MCF 10A (cell line): ENCODE measurements around the gene CLDN7. TPM values are rescaled to one million over a fixed set of nuclear protein-coding genes. Genes with fewer than 3 reads are reported as not detected.

ENCODE experiments used
- BruUV-seq: library from RNA; stranded (reverse); fragments of 400-500 nt; replicated peaks from 2 replicates; lab custom pipeline; 2021; lab: Mats Ljungman, UMichigan
- CTCF ChIA-PET: fragments of 300-600 bp; sonication (Branson Sonifier 250); formaldehyde crosslinking; extraction: SDS; loops from one replicate; lab custom pipeline; 2021; ENCODE audit warnings: antibody characterized with exemption, inconsistent platforms; lab: Yijun Ruan, JAX
- POLR2A ChIA-PET: fragments of 300-600, 350-650 bp; sonication (Branson Sonifier 250); formaldehyde crosslinking; extraction: SDS; loops from one replicate; lab custom pipeline; 2020; ENCODE audit warnings: antibody characterized with exemption, inconsistent platforms; lab: Yijun Ruan, JAX
- DNase-seq: peaks from one replicate; pipeline ENCODE4 v3.0.0-alpha.2; 2018; ENCODE audit not compliant: unreplicated experiment
- H3K27ac Mint-ChIP-seq: one replicate; pipeline ENCODE4 v1.8.0; 2022; ENCODE audit warnings: mild to moderate bottlenecking, low read depth, mixed read lengths; ENCODE audit not compliant: unreplicated experiment
- H3K27me3 Mint-ChIP-seq: one replicate; pipeline ENCODE4 v1.8.0; 2022; ENCODE audit warnings: mixed read lengths; ENCODE audit not compliant: insufficient read depth, unreplicated experiment
- H3K36me3 Mint-ChIP-seq: one replicate; pipeline ENCODE4 v1.8.0; 2022; ENCODE audit warnings: mild to moderate bottlenecking, moderate library complexity, mixed read lengths; ENCODE audit not compliant: insufficient read depth, unreplicated experiment
- H3K4me1 Mint-ChIP-seq: one replicate; pipeline ENCODE4 v1.8.0; 2022; ENCODE audit warnings: mixed read lengths; ENCODE audit not compliant: insufficient read depth, unreplicated experiment
- H3K4me3 Mint-ChIP-seq: one replicate; pipeline ENCODE4 v1.8.0; 2022; ENCODE audit warnings: mild to moderate bottlenecking, moderate library complexity, mixed read lengths; ENCODE audit not compliant: unreplicated experiment
- H3K9me3 Mint-ChIP-seq: one replicate; pipeline ENCODE4 v1.8.0; 2022; ENCODE audit warnings: mixed read lengths; ENCODE audit not compliant: unreplicated experiment
- intact Hi-C: fragments of 100-400 bp; cut with micrococcal nuclease; formaldehyde crosslinking; loops from 2 replicates; pipeline ENCODE4 v1.14.1; 2022
- total RNA-seq: library from RNA; stranded (reverse); gene quantifications from 2 replicates; pipeline ENCODE4 v1.2.3, GENCODE V29; 2022
- TF ChIP-seq, protein P1 (sequence below): fragments of 200-600 bp; IDR thresholded peaks from one replicate; pipeline ENCODE4 v1.8.0; 2022; ENCODE audit warnings: antibody characterized with exemption, mild to moderate bottlenecking; ENCODE audit not compliant: unreplicated experiment

Gene CLDN7
- total RNA-seq, 1 experiment from 2014 or later: 23.9 TPM

DNA sequence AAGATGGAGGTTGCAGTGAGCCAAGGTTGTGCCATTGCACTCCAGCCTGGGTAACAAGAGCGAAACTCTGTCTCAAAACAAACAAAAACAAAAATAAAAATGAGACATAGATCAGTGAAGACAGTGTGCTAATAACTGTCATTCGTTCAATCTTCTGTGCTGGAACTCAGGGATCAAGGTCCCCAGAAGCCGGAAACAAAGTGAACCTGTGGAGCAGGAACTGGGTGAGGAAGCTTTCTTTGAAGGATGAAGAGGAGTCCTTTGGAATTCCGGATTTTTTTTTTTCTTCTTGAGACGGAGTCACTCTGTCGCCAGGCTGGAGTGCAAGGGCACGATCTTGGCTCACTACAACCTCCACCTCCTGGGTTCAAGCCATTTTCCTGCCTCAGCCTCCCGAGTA is 17.2 kb upstream of the CLDN7 start:
- no peaks in the 10 kb centered on the region for H3K9me3 Mint-ChIP-seq
- no peaks in the 10 kb centered on the region for H3K36me3 Mint-ChIP-seq
- TF ChIP-seq, protein P1, sequence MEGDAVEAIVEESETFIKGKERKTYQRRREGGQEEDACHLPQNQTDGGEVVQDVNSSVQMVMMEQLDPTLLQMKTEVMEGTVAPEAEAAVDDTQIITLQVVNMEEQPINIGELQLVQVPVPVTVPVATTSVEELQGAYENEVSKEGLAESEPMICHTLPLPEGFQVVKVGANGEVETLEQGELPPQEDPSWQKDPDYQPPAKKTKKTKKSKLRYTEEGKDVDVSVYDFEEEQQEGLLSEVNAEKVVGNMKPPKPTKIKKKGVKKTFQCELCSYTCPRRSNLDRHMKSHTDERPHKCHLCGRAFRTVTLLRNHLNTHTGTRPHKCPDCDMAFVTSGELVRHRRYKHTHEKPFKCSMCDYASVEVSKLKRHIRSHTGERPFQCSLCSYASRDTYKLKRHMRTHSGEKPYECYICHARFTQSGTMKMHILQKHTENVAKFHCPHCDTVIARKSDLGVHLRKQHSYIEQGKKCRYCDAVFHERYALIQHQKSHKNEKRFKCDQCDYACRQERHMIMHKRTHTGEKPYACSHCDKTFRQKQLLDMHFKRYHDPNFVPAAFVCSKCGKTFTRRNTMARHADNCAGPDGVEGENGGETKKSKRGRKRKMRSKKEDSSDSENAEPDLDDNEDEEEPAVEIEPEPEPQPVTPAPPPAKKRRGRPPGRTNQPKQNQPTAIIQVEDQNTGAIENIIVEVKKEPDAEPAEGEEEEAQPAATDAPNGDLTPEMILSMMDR: no peak
- no peaks in the 10 kb centered on the region for H3K27me3 Mint-ChIP-seq
- ChIA-PET POLR2A (interaction anchor here (0.6 to 3.8 kb wide), 3 partner anchors 17 to 204 kb away, joined by 3 to 37 read pairs (median 4); no protein-coding TSS in a partner anchor), CTCF (interaction anchor here (0.6 to 5.2 kb wide), 7 partner anchors 10 to 492 kb away, joined by 3 to 65 read pairs (median 4); no protein-coding TSS in a partner anchor)
- H3K27ac Mint-ChIP-seq: no peak overlapping the region
- peaks cover 6% of the 10 kb centered on the region for H3K4me1 Mint-ChIP-seq
- H3K4me3 Mint-ChIP-seq: no peak overlapping the region
- intact Hi-C loops: no loop called here
- BruUV-seq: no TSS peak
- DNase-seq: no peak

DNA sequence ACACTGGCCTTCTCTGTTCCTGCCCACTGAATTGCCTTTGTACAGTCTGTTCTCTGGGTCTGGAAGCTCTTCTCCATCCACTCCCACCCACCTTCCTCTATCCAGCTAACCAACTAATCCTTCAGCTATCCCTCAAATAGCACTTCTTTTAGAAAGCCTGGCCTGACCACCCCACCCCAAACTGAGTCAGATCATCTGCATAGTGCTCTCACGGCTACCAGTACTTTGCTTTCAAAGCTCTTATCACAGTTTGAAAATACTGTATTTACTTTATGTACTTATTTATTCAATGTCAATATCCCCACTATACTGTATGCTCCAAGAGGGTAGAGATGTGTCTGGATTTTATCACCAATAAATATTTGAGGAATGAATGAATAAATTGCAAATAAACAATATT is 4.5 kb upstream of the CLDN7 start:
- no peak overlapping the region for H3K4me3 Mint-ChIP-seq

DNA sequence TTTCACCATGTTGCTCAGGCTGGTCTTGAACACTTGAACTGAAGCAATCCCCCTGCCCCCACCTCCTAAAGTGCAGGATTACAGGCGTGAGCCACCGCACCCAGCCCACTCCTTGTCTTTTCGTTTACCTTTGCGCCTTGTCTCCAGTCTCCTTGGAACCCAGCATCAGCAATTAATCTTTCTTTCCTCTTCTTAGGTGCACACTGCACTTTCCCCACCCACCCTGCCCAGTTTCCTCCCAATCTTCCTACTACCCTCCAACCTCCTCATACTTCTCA is 1.5 kb upstream of the CLDN7 start:
- no TSS peak for BruUV-seq
- no peaks in the 10 kb centered on the region for H3K27me3 Mint-ChIP-seq
- ChIA-PET POLR2A (interaction anchor here (0.6 to 3.9 kb wide), 8 partner anchors 17 to 950 kb away, joined by 3 to 31 read pairs (median 4); partner anchors contain the start of genes GABARAP and SOX15), CTCF (interaction anchor here (0.7 to 1.4 kb wide), 2 partner anchors 17 to 1969 kb away, joined by 3 read pairs; no protein-coding TSS in a partner anchor)
- peak overlapping the region; percentile 73 for H3K4me3 Mint-ChIP-seq
- intact Hi-C loops: no loop called here
- peaks cover 5% of the 10 kb centered on the region for H3K36me3 Mint-ChIP-seq
- TF ChIP-seq, protein P1: no peak
- H3K4me1 Mint-ChIP-seq: peaks cover 35% of the 10 kb centered on the region
- no peaks in the 10 kb centered on the region for H3K9me3 Mint-ChIP-seq
- H3K27ac Mint-ChIP-seq: peak overlapping the region; percentile 76
- no peak for DNase-seq

More for the DNA sequence above, 4.5 kb upstream of the CLDN7 start:
- no peaks in the 10 kb centered on the region for H3K36me3 Mint-ChIP-seq
- no peak for DNase-seq
- H3K4me1 Mint-ChIP-seq: peaks cover 29% of the 10 kb centered on the region
- H3K9me3 Mint-ChIP-seq: no peaks in the 10 kb centered on the region
- H3K27me3 Mint-ChIP-seq: no peaks in the 10 kb centered on the region
- intact Hi-C loops: no loop called here
- no peak overlapping the region for H3K27ac Mint-ChIP-seq
- CTCF ChIA-PET: interaction anchor here (0.6 to 1.5 kb wide), 6 partner anchors 29 to 363 kb away, joined by 3 to 4 read pairs (median 3); no protein-coding TSS in a partner anchor
- POLR2A ChIA-PET: interaction anchor here (1.2 kb wide), 1 partner anchor 19 kb away, joined by 4 read pairs; no protein-coding TSS in a partner anchor
- TF ChIP-seq, protein P1: no peak
- BruUV-seq: no TSS peak

DNA sequence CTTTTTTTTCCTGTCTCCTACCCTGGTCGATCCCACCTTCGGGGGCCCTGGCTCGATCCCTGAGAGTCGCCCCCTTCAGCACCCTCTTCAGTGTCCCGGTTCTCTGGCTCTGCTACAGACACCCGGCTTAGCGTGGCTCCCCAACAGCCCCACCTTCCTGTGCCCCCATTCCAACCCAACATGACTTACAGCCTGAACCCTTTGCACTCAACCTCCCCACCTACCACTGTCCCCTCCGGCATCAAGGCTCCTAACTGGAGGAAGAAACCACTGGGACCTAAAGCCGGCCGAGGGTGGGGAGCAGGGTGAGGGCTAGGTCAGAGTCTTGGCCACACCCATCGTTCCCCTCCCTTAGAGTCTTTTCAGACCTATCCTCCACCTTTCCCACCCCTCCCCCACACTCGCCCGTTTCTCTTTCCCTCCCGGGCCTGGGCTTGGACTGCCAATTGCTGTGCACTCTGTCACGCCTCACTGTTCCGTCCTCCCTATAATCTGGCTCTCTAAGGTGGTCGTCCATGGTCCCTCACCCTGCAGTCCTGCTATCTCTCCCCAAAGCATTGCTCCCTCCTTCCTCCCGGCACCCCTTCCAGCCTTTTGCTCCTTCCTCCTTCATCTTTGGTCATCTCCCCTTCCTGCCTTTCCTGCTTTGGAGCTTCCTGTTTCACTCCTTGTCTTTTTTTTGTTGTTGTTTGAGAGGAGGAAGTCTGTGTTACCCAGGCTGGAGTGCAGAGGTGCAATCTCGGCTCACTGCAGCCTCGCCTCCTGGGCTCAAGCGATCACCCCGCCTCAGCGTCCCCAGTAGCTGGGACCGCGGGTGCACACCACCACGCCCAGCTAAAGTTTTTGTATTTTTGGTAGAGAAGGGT is 890 bp upstream of the CLDN7 start:
- Mint-ChIP-seq H3K9me3 (no peaks in the 10 kb centered on the region), H3K4me3 (peak overlapping the region; percentile 73), H3K27ac (peak overlapping the region; percentile 76), H3K4me1 (peaks cover 35% of the 10 kb centered on the region), H3K27me3 (no peaks in the 10 kb centered on the region), H3K36me3 (peaks cover 11% of the 10 kb centered on the region)
- TF ChIP-seq, protein P1: no peak
- DNase-seq: peak; percentile 83
- intact Hi-C loops: no loop called here
- no TSS peak for BruUV-seq
- POLR2A ChIA-PET: interaction anchor here (0.6 to 3.9 kb wide), 6 partner anchors 22 to 950 kb away, joined by 3 to 31 read pairs (median 4); partner anchors contain the start of genes GABARAP and SOX15
- CTCF ChIA-PET: interaction anchor here (0.7 to 1.4 kb wide), 2 partner anchors 17 to 1969 kb away, joined by 3 read pairs; no protein-coding TSS in a partner anchor
